Loucy (cell line): ENCODE measurements around the gene CEACAM21.

Experiments used
- H2AFZ ChIP-seq: fragments of 200-600 bp; sonication (generic); 2 replicates; pipeline ENCODE4 v1.6.0; 2016; ENCODE audit warnings: antibody characterized with exemption, mild to moderate bottlenecking, low read length, moderate library complexity
- H3F3A ChIP-seq: fragments of 200-600 bp; 2 replicates; pipeline ENCODE4 v1.6.0; 2016; ENCODE audit warnings: antibody characterized with exemption, low read depth, mild to moderate bottlenecking
- H3K27me3 ChIP-seq: fragments of 200-600 bp; sonication (generic); 2 replicates; pipeline ENCODE4 v1.6.1; 2014; ENCODE audit warnings: low read length, mild to moderate bottlenecking; ENCODE audit not compliant: insufficient read depth, poor library complexity, severe bottlenecking
- H3K36me3 ChIP-seq: fragments of 200-600 bp; sonication (generic); 2 replicates; pipeline ENCODE4 v1.6.1; 2016; ENCODE audit warnings: low read length; ENCODE audit not compliant: insufficient read depth
- H3K4me1 ChIP-seq: fragments of 200-600 bp; sonication (generic); 2 replicates; pipeline ENCODE4 v1.5.1; 2014; ENCODE audit warnings: low read length, mild to moderate bottlenecking; ENCODE audit not compliant: insufficient read depth, poor library complexity, severe bottlenecking
- H3K4me2 ChIP-seq: fragments of 200-600 bp; sonication (generic); 2 replicates; pipeline ENCODE4 v1.6.0; 2014; ENCODE audit warnings: antibody characterized with exemption, low read length, low read depth, mild to moderate bottlenecking; ENCODE audit not compliant: poor library complexity, severe bottlenecking
- H3K4me3 ChIP-seq: fragments of 200-600 bp; sonication (generic); 2 replicates; pipeline ENCODE4 v1.5.1; 2014; ENCODE audit warnings: low read length, mild to moderate bottlenecking, mixed read lengths; ENCODE audit not compliant: poor library complexity, severe bottlenecking
- H3K79me2 ChIP-seq: fragments of 200-600 bp; sonication (generic); 2 replicates; pipeline ENCODE4 v1.6.1; 2014; ENCODE audit warnings: low read length; ENCODE audit not compliant: insufficient read depth
- H3K9ac ChIP-seq: fragments of 200-600 bp; sonication (generic); 2 replicates; pipeline ENCODE4 v1.6.0; 2014; ENCODE audit warnings: mild to moderate bottlenecking, low read depth, low read length, moderate library complexity; ENCODE audit not compliant: poor library complexity, severe bottlenecking
- H3K9me2 ChIP-seq: fragments of 200-600 bp; sonication (generic); replicated peaks from 2 replicates; pipeline ENCODE4 v1.6.1; 2016; ENCODE audit warnings: low read depth, low read length, mixed read lengths
- H3K9me3 ChIP-seq: fragments of 200-600 bp; sonication (generic); 2 replicates; pipeline ENCODE4 v1.6.1; 2014; ENCODE audit warnings: mild to moderate bottlenecking, antibody characterized with exemption, low read length, low read depth; ENCODE audit not compliant: insufficient read depth
- H4K20me1 ChIP-seq: fragments of 200-600 bp; sonication (generic); 2 replicates; pipeline ENCODE4 v1.6.0; 2014; ENCODE audit warnings: antibody characterized with exemption, low read length, mild to moderate bottlenecking; ENCODE audit not compliant: insufficient read depth, poor library complexity, severe bottlenecking
- EZH2phosphoT487 ChIP-seq: fragments of 200-600 bp; IDR thresholded peaks from 2 replicates; pipeline ENCODE4 v1.6.1; 2018; ENCODE audit warnings: antibody characterized with exemption, mild to moderate bottlenecking, moderate library complexity, borderline replicate concordance
- TF ChIP-seq, protein P1 (sequence below): fragments of 200-600 bp; sonication (generic); conservative IDR thresholded peaks from 2 replicates; pipeline ENCODE4 v1.5.1; 2014; ENCODE audit warnings: mild to moderate bottlenecking, antibody characterized with exemption, low read length

The CEACAM21 gene

GRCh38 chr19:41545547-41545946, 30.4 kb upstream of the CEACAM21 start:
- no peaks in the 10 kb centered on the region for H3K9me2 ChIP-seq
- H3K27me3 ChIP-seq = no peaks in the 10 kb centered on the region
- H3K9me3 ChIP-seq = no peaks in the 10 kb centered on the region
- no peak overlapping the region for H3K4me3 ChIP-seq
- H2AFZ ChIP-seq = peak overlapping the region; percentile 76
- H4K20me1 ChIP-seq = no peaks in the 10 kb centered on the region
- H3K4me2 ChIP-seq = no peak overlapping the region
- no peak for TF ChIP-seq EZH2phosphoT487
- TF ChIP-seq, protein P1, sequence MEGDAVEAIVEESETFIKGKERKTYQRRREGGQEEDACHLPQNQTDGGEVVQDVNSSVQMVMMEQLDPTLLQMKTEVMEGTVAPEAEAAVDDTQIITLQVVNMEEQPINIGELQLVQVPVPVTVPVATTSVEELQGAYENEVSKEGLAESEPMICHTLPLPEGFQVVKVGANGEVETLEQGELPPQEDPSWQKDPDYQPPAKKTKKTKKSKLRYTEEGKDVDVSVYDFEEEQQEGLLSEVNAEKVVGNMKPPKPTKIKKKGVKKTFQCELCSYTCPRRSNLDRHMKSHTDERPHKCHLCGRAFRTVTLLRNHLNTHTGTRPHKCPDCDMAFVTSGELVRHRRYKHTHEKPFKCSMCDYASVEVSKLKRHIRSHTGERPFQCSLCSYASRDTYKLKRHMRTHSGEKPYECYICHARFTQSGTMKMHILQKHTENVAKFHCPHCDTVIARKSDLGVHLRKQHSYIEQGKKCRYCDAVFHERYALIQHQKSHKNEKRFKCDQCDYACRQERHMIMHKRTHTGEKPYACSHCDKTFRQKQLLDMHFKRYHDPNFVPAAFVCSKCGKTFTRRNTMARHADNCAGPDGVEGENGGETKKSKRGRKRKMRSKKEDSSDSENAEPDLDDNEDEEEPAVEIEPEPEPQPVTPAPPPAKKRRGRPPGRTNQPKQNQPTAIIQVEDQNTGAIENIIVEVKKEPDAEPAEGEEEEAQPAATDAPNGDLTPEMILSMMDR = no peak
- peaks cover 57% of the 10 kb centered on the region for H3K4me1 ChIP-seq
- no peaks in the 10 kb centered on the region for H3K36me3 ChIP-seq
- peaks cover 12% of the 10 kb centered on the region for H3F3A ChIP-seq
- H3K9ac ChIP-seq = peak overlapping the region; percentile 31
- peaks cover 12% of the 10 kb centered on the region for H3K79me2 ChIP-seq

DNA sequence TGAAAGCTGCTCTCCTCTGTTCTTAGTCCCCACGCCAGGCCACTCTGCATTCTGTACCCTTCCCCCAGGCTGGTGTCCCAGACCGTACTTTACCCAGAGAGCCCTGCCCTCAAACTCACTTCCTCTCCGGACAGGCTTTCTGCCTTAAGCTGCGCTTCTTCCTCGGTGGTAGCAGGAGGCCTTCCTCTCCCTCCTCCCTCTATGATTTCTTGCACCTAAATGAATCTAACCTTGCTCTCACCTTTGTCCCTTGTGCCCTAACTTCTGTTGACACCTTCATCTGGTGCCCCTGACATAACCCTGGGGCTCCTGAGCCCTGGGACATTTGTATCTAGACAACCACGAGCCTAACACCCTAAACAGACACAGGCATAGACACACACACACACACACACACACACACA, 29.6 kb upstream of the CEACAM21 start:
- peak overlapping the region; percentile 76 for H2AFZ ChIP-seq

DNA sequence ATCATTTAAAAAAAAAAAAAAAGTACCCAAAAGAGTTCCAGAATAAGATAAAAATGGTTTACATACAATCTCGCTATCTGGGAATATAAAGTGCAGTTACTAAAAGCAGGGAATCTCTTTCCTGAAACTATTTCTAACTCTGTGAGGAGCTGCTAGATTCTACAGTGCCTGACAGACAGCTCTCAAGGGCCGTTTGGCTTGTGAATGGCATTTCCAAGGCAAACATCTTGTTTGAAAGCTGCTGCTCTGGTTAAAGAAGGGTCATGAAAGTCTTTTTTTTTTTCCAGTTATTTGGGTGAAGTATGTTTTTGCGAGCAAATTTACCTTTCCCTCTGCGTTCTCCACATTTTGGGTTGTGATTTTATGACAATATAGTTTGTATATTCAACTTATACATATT, 29.0 kb upstream of the CEACAM21 start:
- H2AFZ ChIP-seq = peak overlapping the region; percentile 76; the same call in 1 of the 2 replicates
- no peaks in the 10 kb centered on the region for H3K36me3 ChIP-seq
- TF ChIP-seq, protein P1 = no peak
- no peak for TF ChIP-seq EZH2phosphoT487
- H3K79me2 ChIP-seq = peaks cover 26% of the 10 kb centered on the region
- no peaks in the 10 kb centered on the region for H3K27me3 ChIP-seq
- H3F3A ChIP-seq = peaks cover 12% of the 10 kb centered on the region
- H4K20me1 ChIP-seq = no peaks in the 10 kb centered on the region
- peak overlapping the region; percentile 31 for H3K9ac ChIP-seq
- peaks cover 66% of the 10 kb centered on the region for H3K4me1 ChIP-seq
- H3K9me2 ChIP-seq = no peaks in the 10 kb centered on the region
- no peak overlapping the region for H3K4me2 ChIP-seq
- no peak overlapping the region for H3K4me3 ChIP-seq
- no peaks in the 10 kb centered on the region for H3K9me3 ChIP-seq

More for the DNA sequence above, 29.6 kb upstream of the CEACAM21 start:
- H3K9ac ChIP-seq = peak overlapping the region; percentile 31
- peaks cover 60% of the 10 kb centered on the region for H3K4me1 ChIP-seq
- no peaks in the 10 kb centered on the region for H3K9me2 ChIP-seq
- H3K4me3 ChIP-seq = no peak overlapping the region
- peak overlapping the region; percentile 36 for H3K4me2 ChIP-seq
- H4K20me1 ChIP-seq = no peaks in the 10 kb centered on the region
- peaks cover 12% of the 10 kb centered on the region for H3F3A ChIP-seq
- no peaks in the 10 kb centered on the region for H3K36me3 ChIP-seq
- TF ChIP-seq EZH2phosphoT487 = no peak
- TF ChIP-seq, protein P1 = no peak
- no peaks in the 10 kb centered on the region for H3K9me3 ChIP-seq
- peaks cover 20% of the 10 kb centered on the region for H3K79me2 ChIP-seq
- H3K27me3 ChIP-seq = no peaks in the 10 kb centered on the region
